T-helper 2 cell treated with Interferon-gamma antibody and Interleukin-4, amounts not matched to agents 5 μg/mL and 100 μg/mL, for 36 hours (primary cell): Measurements from ENCODE around the gene MPP2.
"Not testable (repeated sequence)": the region's sequence is repeated elsewhere in the genome, so short reads cannot be mapped to it uniquely, and the experiment has no call there.

Source experiments
- DNase-seq: peaks from one replicate; pipeline ENCODE4 v3.0.0; 2021; ENCODE audit warnings: low spot score
- H3K27ac Mint-ChIP-seq: one replicate; pipeline ENCODE4 v1.8.0; 2021; ENCODE audit warnings: mild to moderate bottlenecking, mixed read lengths
- H3K27me3 Mint-ChIP-seq: one replicate; pipeline ENCODE4 v1.8.0; 2021; ENCODE audit warnings: low read depth, mixed read lengths
- H3K36me3 Mint-ChIP-seq: one replicate; pipeline ENCODE4 v1.8.0; 2021; ENCODE audit warnings: low read depth, mixed read lengths
- H3K4me1 Mint-ChIP-seq: one replicate; pipeline ENCODE4 v1.8.0; 2021; ENCODE audit warnings: low read depth, mixed read lengths
- H3K4me3 Mint-ChIP-seq: one replicate; pipeline ENCODE4 v1.8.0; 2022; ENCODE audit warnings: mild to moderate bottlenecking, moderate library complexity, mixed read lengths
- H3K9me3 Mint-ChIP-seq: one replicate; pipeline ENCODE4 v1.8.0; 2021; ENCODE audit warnings: mixed read lengths

MPP2 gene

GRCh38 chr17:43880420-43880991 is 26.8 kb downstream of the MPP2 start:
- Mint-ChIP-seq H3K4me3 (no peak overlapping the region), H3K36me3 (no peaks in the 10 kb centered on the region), H3K4me1 (peaks cover 2% of the 10 kb centered on the region), H3K27ac (no peak overlapping the region), H3K9me3 (no peaks in the 10 kb centered on the region), H3K27me3 (peaks cover 10% of the 10 kb centered on the region)
- peak; percentile 18 for DNase-seq

GRCh38 chr17:43879723-43880419 is 27.5 kb downstream of the MPP2 start:
- no peaks in the 10 kb centered on the region for H3K9me3 Mint-ChIP-seq
- no peak overlapping the region for H3K4me3 Mint-ChIP-seq
- H3K36me3 Mint-ChIP-seq = no peaks in the 10 kb centered on the region
- no peak for DNase-seq
- peaks cover 2% of the 10 kb centered on the region for H3K4me1 Mint-ChIP-seq
- H3K27me3 Mint-ChIP-seq = peaks cover 15% of the 10 kb centered on the region
- no peak overlapping the region for H3K27ac Mint-ChIP-seq

GRCh38 chr17:43878260-43879175 is 28.8 kb downstream of the MPP2 start:
- Mint-ChIP-seq H3K27ac (no peak overlapping the region), H3K36me3 (no peaks in the 10 kb centered on the region), H3K27me3 (peaks cover 7% of the 10 kb centered on the region), H3K9me3 (no peaks in the 10 kb centered on the region), H3K4me3 (no peak overlapping the region), H3K4me1 (peaks cover 2% of the 10 kb centered on the region)
- peak; percentile 47 for DNase-seq

GRCh38 chr17:43877451-43878155 is 29.7 kb downstream of the MPP2 start:
- DNase-seq = no peak
- Mint-ChIP-seq H3K9me3 (no peaks in the 10 kb centered on the region), H3K27ac (no peak overlapping the region), H3K36me3 (no peaks in the 10 kb centered on the region), H3K4me1 (peaks cover 2% of the 10 kb centered on the region), H3K27me3 (peaks cover 5% of the 10 kb centered on the region), H3K4me3 (no peak overlapping the region)

GRCh38 chr17:43877031-43877430 is 30.3 kb downstream of the MPP2 start:
- Mint-ChIP-seq H3K36me3 (no peaks in the 10 kb centered on the region), H3K4me1 (peaks cover 2% of the 10 kb centered on the region), H3K27ac (no peak overlapping the region), H3K9me3 (no peaks in the 10 kb centered on the region), H3K4me3 (no peak overlapping the region), H3K27me3 (peaks cover 7% of the 10 kb centered on the region)
- no peak for DNase-seq

- Mint-ChIP-seq H3K4me3 (no peak overlapping the region), H3K27ac (no peak overlapping the region), H3K9me3 (no peaks in the 10 kb centered on the region), H3K27me3 (peaks cover 7% of the 10 kb centered on the region), H3K36me3 (no peaks in the 10 kb centered on the region), H3K4me1 (peaks cover 2% of the 10 kb centered on the region)
- DNase-seq = no peak
These were observed 31.7 kb downstream of the MPP2 start for GRCh38 chr17:43875476-43876147.

- Mint-ChIP-seq H3K36me3 (no peaks in the 10 kb centered on the region), H3K27ac (no peak overlapping the region), H3K9me3 (no peaks in the 10 kb centered on the region), H3K27me3 (peaks cover 10% of the 10 kb centered on the region), H3K4me3 (no peak overlapping the region), H3K4me1 (peaks cover 2% of the 10 kb centered on the region)
- no peak for DNase-seq
These were observed 33.0 kb downstream of the MPP2 start for GRCh38 chr17:43874293-43874692.

GRCh38 chr17:43873815-43874214 is 33.5 kb downstream of the MPP2 start:
- Mint-ChIP-seq H3K4me1 (peaks cover 1% of the 10 kb centered on the region), H3K4me3 (no peak overlapping the region), H3K27ac (no peak overlapping the region), H3K27me3 (peaks cover 10% of the 10 kb centered on the region), H3K9me3 (no peaks in the 10 kb centered on the region), H3K36me3 (no peaks in the 10 kb centered on the region)
- no peak for DNase-seq

GRCh38 chr17:43873091-43873490 is 34.2 kb downstream of the MPP2 start:
- H3K4me3 Mint-ChIP-seq = no peak overlapping the region
- H3K4me1 Mint-ChIP-seq = no peaks in the 10 kb centered on the region
- no peak for DNase-seq
- H3K9me3 Mint-ChIP-seq = no peaks in the 10 kb centered on the region
- H3K36me3 Mint-ChIP-seq = no peaks in the 10 kb centered on the region
- H3K27ac Mint-ChIP-seq = no peak overlapping the region
- peaks cover 16% of the 10 kb centered on the region for H3K27me3 Mint-ChIP-seq

GRCh38 chr17:43871946-43872690 is 35.2 kb downstream of the MPP2 start:
- H3K9me3 Mint-ChIP-seq = no peaks in the 10 kb centered on the region
- DNase-seq = no peak
- no peak overlapping the region for H3K4me3 Mint-ChIP-seq
- no peaks in the 10 kb centered on the region for H3K36me3 Mint-ChIP-seq
- H3K4me1 Mint-ChIP-seq = no peaks in the 10 kb centered on the region
- H3K27ac Mint-ChIP-seq = no peak overlapping the region
- H3K27me3 Mint-ChIP-seq = peaks cover 22% of the 10 kb centered on the region

GRCh38 chr17:43869031-43869430 is 38.3 kb downstream of the MPP2 start:
- not testable (repeated sequence) for H3K36me3 Mint-ChIP-seq, H3K27ac Mint-ChIP-seq, H3K4me1 Mint-ChIP-seq, H3K9me3 Mint-ChIP-seq, DNase-seq, H3K4me3 Mint-ChIP-seq
- peaks cover 28% of the 10 kb centered on the region for H3K27me3 Mint-ChIP-seq

- H3K4me3 Mint-ChIP-seq = no peak overlapping the region
- no peaks in the 10 kb centered on the region for H3K9me3 Mint-ChIP-seq
- peaks cover 28% of the 10 kb centered on the region for H3K27me3 Mint-ChIP-seq
- no peaks in the 10 kb centered on the region for H3K36me3 Mint-ChIP-seq
- no peaks in the 10 kb centered on the region for H3K4me1 Mint-ChIP-seq
- no peak overlapping the region for H3K27ac Mint-ChIP-seq
- DNase-seq = no peak
These were observed 38.9 kb downstream of the MPP2 start for GRCh38 chr17:43868226-43868994.
